IMR-90 (cell line): ENCODE data around the gene CD82. TPM values are rescaled to one million over a fixed set of nuclear protein-coding genes. Genes with fewer than 3 reads are reported as not detected.

Experiments
- ATAC-seq: fragments of 200-7000 bp; cut with Tn5 transposase; 2 replicates; pipeline ENCODE4 v1.9.1; 2020; ENCODE audit warnings: low read depth, mild to moderate bottlenecking, moderate library complexity
- BruUV-seq: library from RNA; stranded (reverse); fragments of 400-500 nt; replicated peaks from 2 replicates; lab custom pipeline; 2021; lab: Mats Ljungman, UMichigan
- CTCF ChIA-PET: fragments of 300-600 bp; formaldehyde crosslinking; extraction: SDS; loops from one replicate; lab custom pipeline; 2021; ENCODE audit warnings: antibody characterized with exemption; lab: Yijun Ruan, JAX
- POLR2A ChIA-PET: fragments of 300-600 bp; sonication (Branson Sonifier 250); formaldehyde crosslinking; loops from one replicate; lab custom pipeline; 2022; ENCODE audit warnings: antibody characterized with exemption; ENCODE audit not compliant: unreplicated experiment; lab: Charles Lee
- DNase-seq: peaks from one replicate; pipeline ENCODE4 v3.0.0; 2013
- H2AFZ ChIP-seq: replicated peaks from 2 replicates; pipeline ENCODE3; 2013; ENCODE audit warnings: low read length, mild to moderate bottlenecking; ENCODE audit not compliant: poor library complexity
- H2AK5ac ChIP-seq: 2 replicates; pipeline ENCODE4 v1.6.1; 2013; ENCODE audit warnings: low read depth, low read length, inconsistent platforms
- H2AK9ac ChIP-seq: replicated peaks from 2 replicates; pipeline ENCODE3; 2013; ENCODE audit warnings: mild to moderate bottlenecking, low read depth, low read length, moderate library complexity; ENCODE audit not compliant: poor library complexity
- H2BK120ac ChIP-seq: 2 replicates; pipeline ENCODE4 v1.6.1; 2013; ENCODE audit warnings: low read depth, low read length, inconsistent platforms
- H2BK15ac ChIP-seq: 3 replicates; pipeline ENCODE4 v1.6.1; 2013; ENCODE audit warnings: low read depth, low read length, inconsistent platforms
- H2BK20ac ChIP-seq: 2 replicates; pipeline ENCODE4 v1.6.1; 2013; ENCODE audit warnings: low read depth, mild to moderate bottlenecking, inconsistent platforms, low read length, moderate library complexity
- H2BK5ac ChIP-seq: 2 replicates; pipeline ENCODE4 v1.6.1; 2013; ENCODE audit warnings: mild to moderate bottlenecking, low read depth, low read length, inconsistent platforms; ENCODE audit not compliant: poor library complexity, severe bottlenecking
- H3K14ac ChIP-seq: replicated peaks from 2 replicates; pipeline ENCODE4 v1.6.1; 2013; ENCODE audit warnings: low read depth, low read length, inconsistent platforms
- H3K18ac ChIP-seq: 2 replicates; pipeline ENCODE4 v1.6.1; 2013; ENCODE audit warnings: low read depth, low read length, control low read depth
- H3K23ac ChIP-seq: 2 replicates; pipeline ENCODE4 v1.6.1; 2013; ENCODE audit warnings: low read depth, low read length, inconsistent platforms
- H3K27ac ChIP-seq: 2 replicates; pipeline ENCODE4 v1.5.1; 2013; ENCODE audit warnings: mild to moderate bottlenecking, control low read depth, low read length; ENCODE audit not compliant: insufficient read depth
- H3K27me3 ChIP-seq: 2 replicates; pipeline ENCODE4 v1.6.1; 2013; ENCODE audit warnings: low read length; ENCODE audit not compliant: control insufficient read depth, insufficient read depth
- H3K36me3 ChIP-seq: 2 replicates; pipeline ENCODE4 v1.6.1; 2013; ENCODE audit warnings: low read length, mixed read lengths; ENCODE audit not compliant: control insufficient read depth, insufficient read depth
- H3K4ac ChIP-seq: 2 replicates; pipeline ENCODE4 v1.6.1; 2013; ENCODE audit warnings: low read depth, low read length, inconsistent platforms
- H3K4me1 ChIP-seq: 2 replicates; pipeline ENCODE4 v1.6.1; 2013; ENCODE audit warnings: low read length, mixed read lengths; ENCODE audit not compliant: control insufficient read depth, insufficient read depth
- H3K4me2 ChIP-seq: 2 replicates; pipeline ENCODE4 v1.6.1; 2013; ENCODE audit warnings: low read depth, mild to moderate bottlenecking, control low read depth, low read length, moderate library complexity
- H3K4me3 ChIP-seq: 2 replicates; pipeline ENCODE4 v1.5.1; 2013; ENCODE audit warnings: low read depth, mild to moderate bottlenecking, control low read depth, low read length, moderate library complexity; ENCODE audit not compliant: insufficient read depth
- H3K56ac ChIP-seq: 2 replicates; pipeline ENCODE4 v1.6.1; 2013; ENCODE audit warnings: low read length, inconsistent platforms; ENCODE audit not compliant: insufficient read depth; ENCODE audit errors: extremely low read depth
- H3K79me1 ChIP-seq, 2 experiments: 2 replicates each; pipeline ENCODE4 v1.6.1; 2013; ENCODE audit warnings: low read length in 2 of 2, inconsistent platforms in 1 of 2, low read depth in 1 of 2
- H3K9ac ChIP-seq: 2 replicates; pipeline ENCODE4 v1.6.1; 2013; ENCODE audit warnings: low read depth, low read length, control low read depth
- H3K9me1 ChIP-seq: 2 replicates; pipeline ENCODE4 v1.6.1; 2013; ENCODE audit warnings: low read length, inconsistent platforms; ENCODE audit not compliant: insufficient read depth
- H3K9me3 ChIP-seq: 2 replicates; pipeline ENCODE4 v1.6.1; 2013; ENCODE audit warnings: low read length; ENCODE audit not compliant: control insufficient read depth, insufficient read depth
- H4K20me1 ChIP-seq: 2 replicates; pipeline ENCODE4 v1.6.1; 2013; ENCODE audit warnings: low read length, inconsistent platforms; ENCODE audit not compliant: insufficient read depth
- H4K5ac ChIP-seq: 2 replicates; pipeline ENCODE4 v1.6.1; 2013; ENCODE audit warnings: mild to moderate bottlenecking, low read depth, low read length, control low read depth
- H4K8ac ChIP-seq, 2 experiments: 2 replicates each; pipeline ENCODE4 v1.6.1; 2013; ENCODE audit warnings: low read depth in 2 of 2, low read length in 2 of 2, control low read depth in 1 of 2, inconsistent platforms in 1 of 2
- H4K91ac ChIP-seq: 2 replicates; pipeline ENCODE4 v1.6.1; 2013; ENCODE audit warnings: low read depth, low read length, inconsistent platforms; ENCODE audit not compliant: insufficient read depth
- BHLHE40 ChIP-seq: fragments of 150-350 bp; IDR thresholded peaks from 2 replicates; pipeline ENCODE4 v1.6.1; 2016; ENCODE audit warnings: mild to moderate bottlenecking, low read depth, low read length
- CHD1 ChIP-seq: IDR thresholded peaks from 2 replicates; pipeline ENCODE4 v1.6.1; 2012; ENCODE audit warnings: low read depth, low read length, improper control_type of control experiment
- CTCF ChIP-seq: conservative IDR thresholded peaks from 2 replicates; pipeline ENCODE4 v1.5.1; 2012; ENCODE audit warnings: mild to moderate bottlenecking, low read depth, low read length, improper control_type of control experiment
- FOS ChIP-seq: fragments of 150-350 bp; IDR thresholded peaks from 2 replicates; pipeline ENCODE4 v1.6.1; 2016; ENCODE audit warnings: low read depth, low read length
- MAFK ChIP-seq: IDR thresholded peaks from 2 replicates; pipeline ENCODE4 v1.6.1; 2012; ENCODE audit warnings: low read depth, low read length, improper control_type of control experiment
- MAZ ChIP-seq: IDR thresholded peaks from 2 replicates; pipeline ENCODE4 v1.6.1; 2012; ENCODE audit warnings: low read depth, mild to moderate bottlenecking, low read length, improper control_type of control experiment, moderate library complexity, borderline replicate concordance
- MXI1 ChIP-seq: IDR thresholded peaks from 2 replicates; pipeline ENCODE4 v1.6.1; 2012; ENCODE audit warnings: low read depth, mild to moderate bottlenecking, low read length, moderate library complexity, borderline replicate concordance
- NFE2L2 ChIP-seq: fragments of 150-350 bp; IDR thresholded peaks from 2 replicates; pipeline ENCODE4 v1.6.1; 2016; ENCODE audit warnings: low read depth, mild to moderate bottlenecking, low read length
- POLR2A ChIP-seq: IDR thresholded peaks from 2 replicates; pipeline ENCODE4 v1.6.1; 2012; ENCODE audit warnings: mild to moderate bottlenecking, low read depth, low read length
- WGBS, 2 experiments: methylation state at CpG; one replicate each; pipeline versions ENCODE4 v1.1.5 to v1.1.7; 2013; ENCODE audit warnings: missing lambda C conversion rate in 2 of 2; ENCODE audit not compliant: insufficient read length in 1 of 2; ENCODE audit errors: extremely low coverage in 2 of 2; 5-methylcytosine and 5-hydroxymethylcytosine counted together
- dilution Hi-C: fragments of 300-500 bp; cut with HindIII; formaldehyde crosslinking; loops from one replicate; pipeline ENCODE4 v1.14.3; 2018; ENCODE audit warnings: low sequenced_read_pairs; ENCODE audit not compliant: unreplicated experiment
- in situ Hi-C: fragments of 300-500 bp; cut with MboI; formaldehyde crosslinking; loops from 3 replicates; pipeline ENCODE4 v1.14.3; 2019; ENCODE audit warnings: low sequenced_read_pairs, inconsistent platforms, mixed read lengths
- intact Hi-C: fragments of 100-400 bp; cut with micrococcal nuclease; formaldehyde crosslinking; loops from 2 replicates; pipeline ENCODE4 v1.10.0; 2022
- polyA plus RNA-seq, 3 experiments: library from polyadenylated mRNA; depleted of rRNA; stranded (reverse); fragments of >200 nt; gene quantifications; 2 replicates each; pipeline ENCODE4 v1.2.3, GENCODE V29; 2012; ENCODE audit warnings: low replicate concordance in 1 of 3
- total RNA-seq: library from RNA; depleted of rRNA; stranded (reverse); fragments of >200 nt; gene quantifications from 2 replicates; pipeline ENCODE4 v1.2.3, GENCODE V29; 2012

Gene CD82
- total and polyA plus RNA-seq, 2 of the 4 experiments (the other 2 are of a cell fraction) = 32.8 to 49.4 TPM

GRCh38 chr11:44596525-44597276, 31.2 kb downstream of the CD82 start:
- H3K4me2 ChIP-seq = no peak overlapping the region
- dilution Hi-C loops = no loop called here
- no peak overlapping the region for H4K5ac ChIP-seq
- no peaks in the 10 kb centered on the region for H3K9me3 ChIP-seq
- H2BK15ac ChIP-seq = no peak overlapping the region
- in situ Hi-C loops = no loop called here
- H3K14ac ChIP-seq = no peak overlapping the region; the same call in 1 of the 2 replicates
- no peak overlapping the region for H2BK5ac ChIP-seq
- no peak overlapping the region for H3K23ac ChIP-seq
- intact Hi-C loops = no loop called here
- H4K20me1 ChIP-seq = no peaks in the 10 kb centered on the region
- ATAC-seq = peak; percentile 9; the same call in 1 of the 2 replicates
- H3K9ac ChIP-seq = no peak overlapping the region
- no peak overlapping the region; the same call in 1 of the 2 replicates for H3K18ac ChIP-seq
- peak overlapping the region; percentile 16; the same call in 1 of the 2 replicates for H2BK20ac ChIP-seq
- ChIA-PET POLR2A (no interaction called here), CTCF (interaction anchor here (1.0 to 1.3 kb wide), 3 partner anchors 20 to 34 kb away, joined by 3 to 5 read pairs (median 3); no protein-coding TSS in a partner anchor)
- peak overlapping the region; percentile 19 to 49; a peak in 2 of 4 replicates for H4K8ac ChIP-seq
- H3K36me3 ChIP-seq = peaks cover 3% of the 10 kb centered on the region; the same call in 1 of the 2 replicates
- H3K4ac ChIP-seq = no peak overlapping the region; the same call in 1 of the 2 replicates
- H3K79me1 ChIP-seq = peaks cover 0 to 11% of the 10 kb centered on the region in 2 experiments; a peak in 2 of 4 replicates
- H2BK120ac ChIP-seq = peak overlapping the region; percentile 19
- peaks cover 6% of the 10 kb centered on the region; the same call in 1 of the 2 replicates for H3K9me1 ChIP-seq
- H2AK9ac ChIP-seq = peak overlapping the region; percentile 80
- no peak overlapping the region for H3K4me3 ChIP-seq
- H2AFZ ChIP-seq = peak overlapping the region; percentile 60
- no peak for TF ChIP-seq CHD1
- TF ChIP-seq MAZ = no peak
- TF ChIP-seq BHLHE40 = no peak
- TF ChIP-seq MAFK = no peak
- no peak for TF ChIP-seq CTCF
- TF ChIP-seq MXI1 = no peak
- TF ChIP-seq POLR2A = no peak
- TF ChIP-seq NFE2L2 = no peak
- TF ChIP-seq FOS = no peak
- WGBS, 2 experiments = 26% methylated on average over 3 of the region's 13 CpGs; no CpG with 5 or more reads in 1 of the 2 experiments
- peak overlapping the region; percentile 15; the same call in 1 of the 2 replicates for H3K27ac ChIP-seq
- 0 out of 2 replicates have a peak overlapping the region, but pooled peaks have one; percentile 4 for H4K91ac ChIP-seq
- no peak for DNase-seq
- no peaks in the 10 kb centered on the region for H3K27me3 ChIP-seq
- H3K56ac ChIP-seq = no peak overlapping the region
- H3K4me1 ChIP-seq = peaks cover 28% of the 10 kb centered on the region
- H2AK5ac ChIP-seq = peak overlapping the region; percentile 69
- no TSS peak for BruUV-seq
